Stimulated activated CD4-positive, alpha-beta T cell treated with anti-CD3 and anti-CD28 coated beads, Interleukin-2, amount 100 ng/mL, for 48 hours (primary cell): ENCODE data around the gene DCAKD.
A peak's percentile ranks its signal among the peaks of the same experiment; 100 is the strongest.
"Not testable (repeated sequence)": the region's sequence is repeated elsewhere in the genome, so short reads cannot be mapped to it uniquely, and the experiment has no call there.

Experiments used
- DNase-seq, 2 donors: peaks; one replicate each; pipeline ENCODE4 v3.0.0-alpha.2; 2020

The DCAKD gene

DNA sequence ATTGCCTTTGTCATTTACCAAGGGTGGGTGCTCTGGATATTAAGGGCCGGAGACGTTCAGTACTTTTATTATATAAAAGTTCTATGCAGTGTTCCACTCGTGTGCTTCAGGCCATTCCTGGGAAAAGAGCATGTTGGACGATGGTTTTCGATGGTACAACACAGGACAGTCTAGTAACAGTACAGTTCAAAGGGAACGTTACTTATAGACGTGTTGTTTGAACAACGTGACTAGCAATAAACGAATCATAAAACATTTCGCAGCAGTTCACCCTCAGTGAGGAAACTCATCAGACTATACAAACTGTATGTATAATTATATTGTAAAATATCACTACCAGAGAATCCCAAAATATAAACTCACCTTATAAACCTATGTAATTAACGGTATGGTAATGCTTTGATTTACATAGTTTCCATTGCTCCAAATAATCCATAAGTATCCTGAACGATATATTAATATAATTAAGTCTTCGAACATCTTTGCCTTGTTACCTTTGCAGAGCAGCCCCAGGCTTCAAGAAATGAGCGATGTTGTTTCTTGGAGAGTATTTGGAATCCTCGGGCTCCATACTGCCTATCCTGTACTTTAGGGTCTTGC lies 10.3 kb upstream of the DCAKD start:
- DNase-seq: no peak

- DNase-seq: peak; percentile 87 to 89
These were observed 9.6 kb upstream of the DCAKD start, which contains the start of gene NMT1 for GRCh38 chr17:45060797-45061605. TSS of gene NMT1 (plus strand) at chr17:45061317. CDS start at chr17:45061330, 13 bp downstream.

DNA sequence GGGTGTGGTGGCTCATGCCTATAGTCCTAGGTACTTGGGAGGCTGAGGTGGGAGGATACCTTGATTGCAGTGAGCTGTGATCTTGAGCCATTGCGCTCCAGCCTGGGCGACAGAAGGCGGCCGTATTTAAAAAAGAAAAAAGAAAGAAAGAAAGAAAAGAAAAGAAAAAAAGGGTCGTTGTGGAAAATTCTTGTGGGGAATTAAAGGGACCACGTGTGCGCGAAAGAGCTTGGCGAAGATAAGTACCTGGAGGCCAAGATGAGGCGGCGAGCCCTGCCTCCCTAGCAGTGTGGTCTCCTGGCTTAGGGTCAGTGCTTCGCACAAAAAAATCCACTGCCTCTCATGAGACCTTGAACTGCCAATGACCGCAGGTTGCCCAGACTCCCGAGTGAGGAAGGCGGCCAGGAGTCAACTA lies 9.0 kb upstream of the DCAKD start:
- no peak for DNase-seq

DNA sequence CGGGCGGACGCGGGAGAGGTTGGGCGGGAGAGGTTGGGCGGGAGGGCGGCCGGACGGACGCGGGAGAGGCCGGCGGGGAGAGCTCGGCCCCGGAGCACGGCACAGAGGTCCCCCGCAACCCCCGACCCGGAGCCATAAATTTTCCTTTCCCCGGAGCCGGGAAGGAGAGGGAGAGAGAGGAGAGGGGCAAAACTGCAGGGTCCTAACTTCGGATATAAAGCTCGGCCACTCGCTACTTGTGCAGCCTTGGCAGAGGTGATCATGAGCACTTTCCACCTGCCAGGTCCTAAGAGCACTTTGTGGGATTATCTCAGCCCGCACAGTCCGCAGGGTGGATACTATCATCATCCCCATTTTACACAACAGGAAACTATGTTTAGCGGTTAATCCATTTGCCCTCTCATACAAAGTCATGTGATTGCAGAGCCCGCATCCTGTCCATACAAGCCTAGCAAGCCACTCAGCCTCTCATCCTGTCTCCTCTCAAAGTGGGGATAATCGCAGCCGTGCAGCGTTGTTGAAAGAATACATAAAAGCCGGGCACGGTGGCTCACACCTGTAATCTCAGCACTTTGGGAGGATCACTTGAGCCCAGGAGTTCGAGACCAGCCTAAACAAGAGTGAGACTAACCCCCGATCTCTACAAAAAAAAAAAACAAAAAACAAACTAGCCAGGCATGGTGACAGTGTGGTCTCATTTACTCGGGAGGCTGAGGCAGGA lies 780 bp upstream of the DCAKD start:
- peak; percentile 26 to 34 for DNase-seq

DNA sequence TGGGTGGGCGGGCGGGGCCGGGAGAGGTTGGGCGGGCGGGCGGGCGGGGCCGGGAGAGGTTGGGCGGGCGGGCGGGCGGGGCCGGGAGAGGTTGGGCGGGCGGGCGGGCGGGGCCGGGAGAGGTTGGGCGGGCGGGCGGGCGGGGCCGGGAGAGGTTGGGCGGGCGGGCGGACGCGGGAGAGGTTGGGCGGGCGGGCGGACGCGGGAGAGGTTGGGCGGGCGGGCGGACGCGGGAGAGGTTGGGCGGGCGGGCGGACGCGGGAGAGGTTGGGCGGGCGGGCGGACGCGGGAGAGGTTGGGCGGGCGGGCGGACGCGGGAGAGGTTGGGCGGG lies 254 bp upstream of the DCAKD start:
- DNase-seq: not testable (repeated sequence)

DNA sequence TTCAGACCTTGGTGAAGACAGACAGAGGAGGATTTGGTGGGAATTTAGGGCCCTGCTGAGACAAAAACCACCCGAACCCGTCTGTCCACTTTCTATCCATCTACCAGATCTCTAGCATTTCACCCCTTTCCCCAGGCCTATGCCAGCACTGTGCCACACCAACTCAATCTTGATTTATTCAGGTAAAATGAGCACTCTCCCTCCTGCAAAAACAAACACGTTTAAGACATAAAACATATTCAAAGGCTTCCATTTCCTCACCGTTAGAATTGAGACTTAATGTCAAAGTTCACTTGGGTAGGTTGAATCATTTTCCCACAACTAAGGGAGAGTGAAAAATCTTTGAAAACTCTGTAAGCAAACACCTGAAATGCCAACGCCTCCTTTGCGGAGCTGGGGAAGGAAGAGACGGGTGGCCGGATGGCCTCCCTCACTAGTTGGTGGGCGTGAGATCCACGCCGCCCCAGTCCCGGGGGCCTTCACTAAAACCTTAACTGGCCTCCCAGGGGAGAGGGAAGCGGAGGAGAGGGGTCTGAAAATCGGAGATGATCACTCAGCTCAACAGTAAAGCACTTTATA lies 862 bp downstream of the DCAKD start:
- DNase-seq: peak; percentile 31 to 32

DNA sequence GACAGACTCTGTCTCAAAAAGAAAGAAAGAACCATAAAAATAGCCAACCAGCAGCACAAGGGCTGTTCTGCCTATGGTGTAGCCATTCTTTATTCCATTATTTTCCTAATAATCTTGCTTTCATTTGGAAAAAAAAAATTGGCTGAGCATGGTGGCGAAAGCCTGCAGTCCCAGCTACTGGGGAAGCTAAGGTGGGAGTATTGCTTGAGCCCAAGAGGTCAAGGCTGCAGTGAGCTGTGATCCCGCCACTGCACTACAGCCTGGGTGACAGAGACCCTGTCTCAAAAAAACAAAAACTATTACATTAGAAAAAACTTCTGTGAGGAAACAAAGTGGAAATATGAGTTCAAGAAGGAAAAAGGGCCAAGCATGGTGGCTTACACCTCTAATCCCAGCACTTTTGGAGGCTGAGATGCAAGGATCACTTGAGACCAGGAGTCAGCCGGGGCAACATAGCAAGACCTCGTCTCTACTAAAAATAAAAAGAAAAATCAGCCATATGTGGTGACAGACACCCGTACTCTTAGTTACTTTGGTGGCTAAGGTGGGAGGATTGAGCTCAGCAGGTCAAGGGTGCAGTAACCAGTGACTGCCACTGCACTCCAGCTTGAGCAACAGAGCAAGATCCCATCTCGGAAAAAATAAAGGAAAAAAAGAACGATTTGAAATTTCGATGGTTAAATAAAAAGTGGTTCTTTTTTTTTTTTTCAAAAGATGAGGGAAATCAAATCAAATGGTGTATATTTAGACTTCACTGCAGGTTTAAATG lies 2.5 kb downstream of the DCAKD start:
- no peak for DNase-seq

GRCh38 chr17:45046537-45047125 lies 4.8 kb downstream of the DCAKD start:
- no peak for DNase-seq

DNA sequence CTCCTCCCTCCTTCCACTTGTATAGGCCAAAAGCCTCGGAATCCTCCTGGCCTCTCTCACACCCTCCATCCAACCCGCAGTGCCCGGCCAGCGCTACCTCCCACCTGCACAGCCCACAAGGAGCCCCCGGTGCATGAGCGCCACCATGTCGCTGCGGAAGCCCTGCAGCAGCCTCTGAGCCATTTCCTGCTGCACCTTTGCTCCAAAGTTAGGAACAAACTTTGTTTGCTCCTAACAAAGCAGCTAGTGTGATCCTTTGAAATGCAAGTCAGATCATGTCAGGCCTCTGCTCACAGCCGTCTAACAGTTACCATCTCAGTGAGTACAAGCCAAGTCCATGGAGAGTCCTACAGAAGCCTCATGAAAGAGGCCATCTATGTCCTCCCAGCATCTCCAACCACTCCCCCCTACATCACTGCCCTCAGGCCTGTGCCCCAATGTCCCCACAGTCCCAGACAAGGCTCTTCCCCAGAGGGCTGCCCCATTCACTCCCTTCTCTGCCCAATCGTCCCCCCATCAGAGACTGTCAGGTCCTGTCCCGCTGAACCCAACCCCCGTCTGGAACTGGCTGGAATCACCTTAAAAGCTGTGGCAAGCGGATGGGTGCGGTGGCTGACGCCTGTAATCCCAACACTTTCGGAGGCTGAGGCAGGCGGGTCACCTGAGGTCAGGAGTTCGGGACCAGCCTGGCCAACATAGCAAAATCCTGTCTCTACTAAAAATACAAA lies 7.5 kb downstream of the DCAKD start:
- DNase-seq: no peak

- DNase-seq: no peak
These were observed 8.9 kb downstream of the DCAKD start for GRCh38 chr17:45042346-45043120.

DNA sequence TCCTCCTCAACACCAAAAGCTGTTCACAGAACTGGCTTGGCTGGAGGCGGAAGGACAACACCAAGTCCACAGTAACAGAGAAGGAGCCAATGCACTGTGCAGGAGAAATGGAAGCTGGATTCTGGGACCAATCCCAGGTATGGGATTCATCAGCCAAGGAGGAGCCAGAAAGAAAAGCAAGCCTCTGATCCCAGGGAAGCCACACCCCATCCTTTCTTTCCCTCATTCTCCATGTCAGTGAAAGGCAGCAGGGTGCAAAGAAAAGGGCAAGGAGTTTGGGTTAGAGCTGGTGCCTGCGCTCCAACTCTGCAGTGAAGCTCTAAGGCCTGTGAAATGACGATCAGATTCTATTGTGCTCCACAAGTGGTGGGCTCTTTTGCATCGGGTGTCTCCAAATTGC lies 11.0 kb downstream of the DCAKD start:
- no peak for DNase-seq

- no peak for DNase-seq
These were observed 12.5 kb downstream of the DCAKD start for GRCh38 chr17:45038728-45039634.

DNA sequence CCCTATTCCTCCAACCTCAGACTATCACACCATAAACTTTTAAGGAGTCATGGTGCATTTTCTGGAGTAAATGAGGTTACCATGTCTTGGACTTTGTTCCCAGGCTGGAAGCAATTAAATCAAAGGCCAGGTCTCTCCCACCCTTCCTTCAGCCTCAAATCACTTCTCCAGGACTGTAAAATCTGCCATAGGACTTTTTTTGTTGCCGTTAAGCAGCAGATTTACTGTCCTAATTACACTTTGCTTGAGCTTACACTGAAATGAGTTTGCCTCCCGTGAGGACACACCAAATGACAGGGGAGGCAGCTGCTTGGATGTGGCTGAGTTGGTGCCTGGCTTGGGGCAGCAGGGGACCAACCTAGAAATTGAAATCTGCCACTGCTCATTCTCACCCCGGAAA lies 14.7 kb downstream of the DCAKD start:
- DNase-seq: no peak

- DNase-seq: no peak
These were observed 15.6 kb downstream of the DCAKD start for GRCh38 chr17:45035848-45036247.

- DNase-seq: no peak
These were observed 16.8 kb downstream of the DCAKD start for GRCh38 chr17:45034599-45034998.

- no peak for DNase-seq
These were observed 19.3 kb downstream of the DCAKD start for GRCh38 chr17:45032174-45032541.

GRCh38 chr17:45031231-45032173 lies 19.9 kb downstream of the DCAKD start:
- DNase-seq: no peak

GRCh38 chr17:45030733-45031132 lies 20.7 kb downstream of the DCAKD start:
- DNase-seq: no peak
